SK-N-SH (cell line): ENCODE data around the gene KISS1R. TPM values are rescaled to one million over a fixed set of nuclear protein-coding genes. Genes with fewer than 3 reads are reported as not detected.

Source experiments
- CTCF ChIA-PET: fragments of 300-600, 350-600 bp; formaldehyde crosslinking; extraction: SDS; loops from one replicate; lab custom pipeline; 2021; lab: Yijun Ruan, JAX
- POLR2A ChIA-PET: fragments of 350-600 bp; sonication (Branson Sonifier 250); formaldehyde crosslinking; extraction: SDS; loops from one replicate; lab custom pipeline; 2020; ENCODE audit warnings: antibody characterized with exemption, inconsistent platforms; lab: Yijun Ruan, JAX
- DNase-seq: peaks from one replicate; pipeline ENCODE4 v3.0.0; 2012
- H2AFZ ChIP-seq: fragments of 200-600 bp; sonication (generic); 2 replicates; pipeline ENCODE4 v1.8.1; 2016; ENCODE audit warnings: antibody characterized with exemption, mild to moderate bottlenecking, low read depth
- H3F3A ChIP-seq: fragments of 200-600 bp; sonication (generic); replicated peaks from 2 replicates; pipeline ENCODE3; 2016; ENCODE audit warnings: antibody characterized with exemption, mild to moderate bottlenecking; ENCODE audit not compliant: insufficient read depth
- H3K27ac ChIP-seq, 2 experiments: fragments of 200-500 bp in 1 of 2; fragments of 200-600 bp in 1 of 2; sonication (Bioruptor generic) in 1 of 2; sonication (generic), shearing (Covaris generic) in 1 of 2; 2 replicates each; pipeline versions ENCODE4 v1.5.1 to v1.6.1; 2014 to 2016; ENCODE audit warnings: low read depth in 2 of 2, inconsistent platforms in 1 of 2, low read length in 1 of 2, mild to moderate bottlenecking in 1 of 2, mixed read lengths in 1 of 2
- H3K27me3 ChIP-seq: fragments of 200-600 bp; sonication (generic), shearing (Covaris generic); 2 replicates; pipeline ENCODE4 v1.6.1; 2016; ENCODE audit warnings: mixed run types; ENCODE audit not compliant: insufficient read depth
- H3K36me3 ChIP-seq, 2 experiments: fragments of 200-500 bp in 1 of 2; fragments of 200-600 bp in 1 of 2; sonication (Bioruptor generic) in 1 of 2; sonication (generic) in 1 of 2; replicated peaks in 1 of 2; 2 replicates each; pipeline versions ENCODE3 to v1.5.1; 2014 to 2016; ENCODE audit warnings: low read length in 1 of 2, mild to moderate bottlenecking in 1 of 2; ENCODE audit not compliant: insufficient read depth in 2 of 2, control insufficient read depth in 1 of 2
- H3K4me1 ChIP-seq, 2 experiments: fragments of 200-500 bp in 1 of 2; fragments of 200-600 bp in 1 of 2; sonication (Bioruptor generic) in 1 of 2; sonication (generic), shearing (Covaris generic) in 1 of 2; 2 replicates each; pipeline versions ENCODE4 v1.5.1 to v1.6.1; 2014 to 2016; ENCODE audit warnings: low read depth in 1 of 2, low read length in 1 of 2, mixed run types in 1 of 2; ENCODE audit not compliant: insufficient read depth in 2 of 2, control insufficient read depth in 1 of 2
- H3K4me2 ChIP-seq: fragments of 200-600 bp; sonication (generic), shearing (Covaris generic); 2 replicates; pipeline ENCODE4 v1.6.1; 2017; ENCODE audit warnings: mixed run types
- H3K4me3 ChIP-seq, 2 experiments: fragments of 200-500 bp in 1 of 2; fragments of 200-600 bp in 1 of 2; sonication (Bioruptor generic) in 1 of 2; sonication (generic), shearing (Covaris generic) in 1 of 2; 2 replicates each; pipeline versions ENCODE4 v1.5.1 to v1.8.1; 2014 to 2016; ENCODE audit warnings: low read depth in 2 of 2, inconsistent platforms in 1 of 2, low read length in 1 of 2, mild to moderate bottlenecking in 1 of 2, mixed read lengths in 1 of 2, moderate library complexity in 1 of 2
- H3K79me2 ChIP-seq: fragments of 200-600 bp; sonication (generic); 2 replicates; pipeline ENCODE4 v1.8.1; 2017; ENCODE audit warnings: mild to moderate bottlenecking; ENCODE audit not compliant: insufficient read depth
- H3K9ac ChIP-seq: fragments of 200-600 bp; sonication (generic); 2 replicates; pipeline ENCODE4 v1.6.1; 2017; ENCODE audit warnings: mixed run types
- H3K9me2 ChIP-seq: fragments of 200-600 bp; sonication (generic); 2 replicates; pipeline ENCODE4 v1.6.1; 2017; ENCODE audit warnings: mixed run types
- H3K9me3 ChIP-seq: fragments of 200-600 bp; sonication (generic); 2 replicates; pipeline ENCODE4 v1.6.1; 2017; ENCODE audit warnings: mixed run types, mild to moderate bottlenecking, moderate library complexity
- H4K20me1 ChIP-seq: fragments of 200-600 bp; sonication (generic); 2 replicates; pipeline ENCODE4 v1.6.1; 2017; ENCODE audit warnings: mild to moderate bottlenecking, mixed run types; ENCODE audit not compliant: insufficient read depth
- CTCF ChIP-seq: fragments of 200-600 bp; sonication (generic); IDR thresholded peaks from 2 replicates; pipeline ENCODE4 v1.6.1; 2017; ENCODE audit warnings: antibody characterized with exemption, mild to moderate bottlenecking, moderate library complexity
- FOSL2 ChIP-seq: IDR thresholded peaks from 2 replicates; pipeline ENCODE4 v1.4.0; 2012; ENCODE audit warnings: low read depth, mild to moderate bottlenecking, moderate library complexity, borderline replicate concordance
- FOXJ3 ChIP-seq: sonication (generic); formaldehyde crosslinking; IDR thresholded peaks from 2 replicates; pipeline ENCODE4 v1.5.1; 2020; ENCODE audit warnings: mild to moderate bottlenecking, missing genetic modification reagents
- GABPA ChIP-seq: IDR thresholded peaks from 2 replicates; pipeline ENCODE4 v1.4.0; 2012; ENCODE audit warnings: low read depth, mild to moderate bottlenecking
- GATA2 ChIP-seq: sonication (generic); formaldehyde crosslinking; IDR thresholded peaks from 2 replicates; pipeline ENCODE4 v1.5.0; 2020; ENCODE audit warnings: mild to moderate bottlenecking, missing genetic modification reagents
- JUND ChIP-seq: IDR thresholded peaks from 2 replicates; pipeline ENCODE4 v1.4.0; 2012
- NFIC ChIP-seq: IDR thresholded peaks from 2 replicates; pipeline ENCODE4 v1.4.0; 2012; ENCODE audit warnings: borderline replicate concordance
- POLR2AphosphoS5 ChIP-seq: IDR thresholded peaks from 2 replicates; pipeline ENCODE4 v1.6.1; 2012; ENCODE audit warnings: low read depth, low read length
- USF1 ChIP-seq: IDR thresholded peaks from 2 replicates; pipeline ENCODE4 v1.4.0; 2012; ENCODE audit warnings: low read depth, borderline replicate concordance
- USF2 ChIP-seq: fragments of 150-350 bp; IDR thresholded peaks from 2 replicates; pipeline ENCODE4 v1.6.1; 2017; ENCODE audit warnings: antibody characterized with exemption, low read length, low read depth, borderline replicate concordance
- YY1 ChIP-seq: IDR thresholded peaks from 2 replicates; pipeline ENCODE4 v1.4.0; 2012; ENCODE audit warnings: low read depth, mild to moderate bottlenecking
- WGBS: methylation state at CpG from one replicate; pipeline ENCODE4 v1.1.6; 2017; ENCODE audit warnings: low lambda C conversion rate; 5-methylcytosine and 5-hydroxymethylcytosine counted together
- polyA plus RNA-seq, 3 experiments: library from polyadenylated mRNA; depleted of rRNA; stranded (reverse); fragments of >200 nt; gene quantifications; 2 replicates each; pipeline ENCODE4 v1.2.3, GENCODE V29; 2012

Gene KISS1R
- polyA plus RNA-seq, 1 of the 3 experiments (the other 2 are of a cell fraction) = not detected

- TF ChIP-seq CTCF = no peak
- no peak for TF ChIP-seq JUND
- TF ChIP-seq USF1 = no peak
- TF ChIP-seq USF2 = no peak
- TF ChIP-seq FOXJ3 = no peak
- TF ChIP-seq GABPA = no peak
- TF ChIP-seq YY1 = no peak
Measured at GRCh38 chr19:883661-884211, 33.4 kb upstream of the KISS1R start (continued).

DNA sequence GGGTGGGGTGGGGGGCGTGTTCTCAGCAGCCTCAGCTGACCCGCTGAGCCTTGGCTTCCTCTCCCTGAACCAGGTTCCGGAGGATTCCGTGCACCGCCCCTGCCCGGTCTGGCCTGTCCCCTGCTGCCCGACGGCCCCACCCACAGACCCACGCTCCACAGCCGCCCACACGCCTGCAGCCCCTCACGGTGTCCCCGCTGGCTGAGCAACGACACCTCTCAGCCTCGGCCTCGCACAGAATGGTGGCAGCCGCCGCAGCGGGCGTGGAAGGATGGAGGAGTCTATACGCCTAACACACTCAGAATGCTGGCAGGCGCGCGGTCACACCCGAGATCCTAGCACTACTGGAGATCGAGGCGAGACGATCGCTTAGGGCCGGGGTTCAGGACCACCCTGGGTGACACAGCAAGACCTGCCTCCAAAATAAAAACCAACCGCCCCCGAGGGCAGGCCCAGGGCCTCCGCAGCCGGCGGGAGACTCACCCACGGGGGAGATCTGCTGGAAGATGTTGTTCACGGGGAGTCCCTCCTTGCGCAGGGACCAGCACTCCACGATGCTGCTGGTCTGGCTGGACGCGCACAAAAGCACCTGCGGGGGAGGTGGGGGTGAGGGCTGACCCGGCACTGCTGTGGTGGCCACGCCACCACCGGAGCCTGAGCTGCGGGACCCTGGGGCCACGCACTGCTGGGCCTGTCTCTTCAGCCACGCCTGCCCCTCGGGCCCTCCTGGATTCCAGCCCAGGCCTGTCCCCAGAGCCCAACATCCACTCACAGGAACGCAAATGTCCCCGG, 32.5 kb upstream of the KISS1R start:
- Histone ChIP-seq H3K9me3 (no peaks in the 10 kb centered on the region), H3K36me3 (peaks cover 11 to 62% of the 10 kb centered on the region in 2 experiments), H4K20me1 (no peaks in the 10 kb centered on the region), H3K9ac (no peak overlapping the region), H3F3A (peaks cover 6% of the 10 kb centered on the region)
- WGBS = 98% methylated on average over 22 of the region's 51 CpGs
- CTCF ChIA-PET = no interaction called here
- TF ChIP-seq USF1 = no peak
- TF ChIP-seq POLR2AphosphoS5 = no peak
- TF ChIP-seq GATA2 (CRISPR knock-in tag) = no peak
- no peak for TF ChIP-seq NFIC
- TF ChIP-seq FOSL2 = no peak
- TF ChIP-seq, all 33 proteins: peak for 0
- POLR2A ChIA-PET = no interaction called here
- Histone ChIP-seq H2AFZ (no peak overlapping the region), H3K27ac (no peak overlapping the region), H3K27me3 (no peaks in the 10 kb centered on the region), H3K4me2 (no peak overlapping the region), H3K9me2 (no peaks in the 10 kb centered on the region), H3K4me3 (no peak overlapping the region), H3K79me2 (no peaks in the 10 kb centered on the region; the same call in 1 of the 2 replicates), H3K4me1 (peaks cover 0 to 15% of the 10 kb centered on the region in 2 experiments; a peak in 1 of 4 replicates)
- no peak for DNase-seq
